HEK293 (cell line): ENCODE results near the gene TAPBPL.

Experiments used
- BCL11A ChIP-seq: fragments of 450-650 bp; formaldehyde crosslinking; IDR thresholded peaks from 2 replicates; pipeline ENCODE4 v1.5.1; 2016; ENCODE audit warnings: low read depth, missing biosample characterization, missing genetic modification characterization
- SP2 ChIP-seq: fragments of 450-650 bp; formaldehyde crosslinking; IDR thresholded peaks from 2 replicates; pipeline ENCODE4 v1.5.1; 2016; ENCODE audit warnings: missing biosample characterization, missing genetic modification characterization
- SP3 ChIP-seq: fragments of 450-650 bp; formaldehyde crosslinking; IDR thresholded peaks from 2 replicates; pipeline ENCODE4 v1.5.1; 2016; ENCODE audit warnings: missing biosample characterization, missing genetic modification characterization
- SP7 ChIP-seq: fragments of 450-650 bp; formaldehyde crosslinking; IDR thresholded peaks from 2 replicates; pipeline ENCODE4 v1.5.1; 2016; ENCODE audit warnings: missing biosample characterization, missing genetic modification characterization
- ZBTB8A ChIP-seq: fragments of 450-650 bp; formaldehyde crosslinking; IDR thresholded peaks from 2 replicates; pipeline ENCODE4 v1.5.1; 2016; ENCODE audit warnings: missing biosample characterization, missing genetic modification characterization
- ZNF274 ChIP-seq, 2 experiments: fragments of 200-500 bp in 1 of 2; fragments of 450-650 bp in 1 of 2; sonication (Bioruptor generic) in 1 of 2; formaldehyde crosslinking in 1 of 2; IDR thresholded peaks; 2 replicates each; pipeline versions ENCODE4 v1.5.1 to v1.6.1; 2014 to 2016; ENCODE audit warnings: borderline replicate concordance in 1 of 2, inconsistent platforms in 1 of 2, low read length in 1 of 2, missing biosample characterization in 1 of 2, missing genetic modification characterization in 1 of 2
- ZNF391 ChIP-seq: fragments of 450-650 bp; formaldehyde crosslinking; IDR thresholded peaks from 2 replicates; pipeline ENCODE4 v1.5.1; 2016; ENCODE audit warnings: low read depth, missing biosample characterization, missing genetic modification characterization, borderline replicate concordance
- ZNF426 ChIP-seq: fragments of 450-650 bp; formaldehyde crosslinking; IDR thresholded peaks from 2 replicates; pipeline ENCODE4 v1.5.1; 2017; ENCODE audit warnings: missing biosample characterization, missing genetic modification characterization, mild to moderate bottlenecking, inconsistent platforms, moderate library complexity
- ZNF544 ChIP-seq: fragments of 450-650 bp; formaldehyde crosslinking; IDR thresholded peaks from 2 replicates; pipeline ENCODE4 v1.5.0; 2017; ENCODE audit warnings: missing biosample characterization, missing genetic modification characterization
- ZNF549 ChIP-seq: fragments of 450-650 bp; IDR thresholded peaks from 2 replicates; pipeline ENCODE4 v1.5.1; 2018; ENCODE audit warnings: missing biosample characterization, missing genetic modification characterization, mild to moderate bottlenecking, inconsistent platforms, moderate library complexity
- ZNF610 ChIP-seq: fragments of 450-650 bp; formaldehyde crosslinking; IDR thresholded peaks from 2 replicates; pipeline ENCODE4 v1.5.1; 2016; ENCODE audit warnings: missing biosample characterization, missing genetic modification characterization, borderline replicate concordance
- ZNF658 ChIP-seq: fragments of 450-650 bp; formaldehyde crosslinking; IDR thresholded peaks from 2 replicates; pipeline ENCODE4; 2016; ENCODE audit warnings: missing biosample characterization, missing genetic modification characterization
- ZNF660 ChIP-seq: fragments of 450-650 bp; IDR thresholded peaks from 2 replicates; pipeline ENCODE4 v1.5.1; 2018; ENCODE audit warnings: missing biosample characterization, mild to moderate bottlenecking, missing genetic modification characterization
- ZNF843 ChIP-seq: fragments of 450-650 bp; formaldehyde crosslinking; IDR thresholded peaks from 2 replicates; pipeline ENCODE4 v1.5.1; 2016; ENCODE audit warnings: missing biosample characterization, missing genetic modification characterization
- TF ChIP-seq, protein P1 (sequence below): fragments of 450-650 bp; formaldehyde crosslinking; IDR thresholded peaks from 2 replicates; pipeline ENCODE4; 2016; ENCODE audit warnings: missing biosample characterization, missing genetic modification characterization
- TF ChIP-seq, protein P2 (sequence below): fragments of 450-650 bp; formaldehyde crosslinking; IDR thresholded peaks from 2 replicates; pipeline ENCODE4 v1.5.1; 2016; ENCODE audit warnings: missing biosample characterization, missing genetic modification characterization
- TF ChIP-seq, protein P3 (sequence below): fragments of 450-650 bp; formaldehyde crosslinking; IDR thresholded peaks from 2 replicates; pipeline ENCODE4 v1.5.1; 2016; ENCODE audit warnings: missing biosample characterization, missing genetic modification characterization
- TF ChIP-seq, protein P4 (sequence below): fragments of 450-650 bp; formaldehyde crosslinking; IDR thresholded peaks from 2 replicates; pipeline ENCODE4 v1.5.0; 2017; ENCODE audit warnings: missing biosample characterization, missing genetic modification characterization, borderline replicate concordance
- TF ChIP-seq, protein P5 (sequence below): fragments of 450-650 bp; formaldehyde crosslinking; IDR thresholded peaks from 2 replicates; pipeline ENCODE4 v1.5.1; 2016; ENCODE audit warnings: missing biosample characterization, missing genetic modification characterization
- TF ChIP-seq, protein P6 (sequence below): fragments of 450-650 bp; formaldehyde crosslinking; IDR thresholded peaks from 2 replicates; pipeline ENCODE4 v1.5.1; 2016; ENCODE audit warnings: missing biosample characterization, missing genetic modification characterization
- TF ChIP-seq, protein P7 (sequence below): fragments of 450-650 bp; formaldehyde crosslinking; IDR thresholded peaks from 2 replicates; pipeline ENCODE4 v1.5.1; 2017; ENCODE audit warnings: missing biosample characterization, missing genetic modification characterization
- TF ChIP-seq, protein P8 (sequence below): sonication (generic); formaldehyde crosslinking; IDR thresholded peaks from 2 replicates; pipeline ENCODE4 v1.8.1; 2022; ENCODE audit warnings: mild to moderate bottlenecking, moderate library complexity, missing genetic modification reagents

Gene TAPBPL

DNA sequence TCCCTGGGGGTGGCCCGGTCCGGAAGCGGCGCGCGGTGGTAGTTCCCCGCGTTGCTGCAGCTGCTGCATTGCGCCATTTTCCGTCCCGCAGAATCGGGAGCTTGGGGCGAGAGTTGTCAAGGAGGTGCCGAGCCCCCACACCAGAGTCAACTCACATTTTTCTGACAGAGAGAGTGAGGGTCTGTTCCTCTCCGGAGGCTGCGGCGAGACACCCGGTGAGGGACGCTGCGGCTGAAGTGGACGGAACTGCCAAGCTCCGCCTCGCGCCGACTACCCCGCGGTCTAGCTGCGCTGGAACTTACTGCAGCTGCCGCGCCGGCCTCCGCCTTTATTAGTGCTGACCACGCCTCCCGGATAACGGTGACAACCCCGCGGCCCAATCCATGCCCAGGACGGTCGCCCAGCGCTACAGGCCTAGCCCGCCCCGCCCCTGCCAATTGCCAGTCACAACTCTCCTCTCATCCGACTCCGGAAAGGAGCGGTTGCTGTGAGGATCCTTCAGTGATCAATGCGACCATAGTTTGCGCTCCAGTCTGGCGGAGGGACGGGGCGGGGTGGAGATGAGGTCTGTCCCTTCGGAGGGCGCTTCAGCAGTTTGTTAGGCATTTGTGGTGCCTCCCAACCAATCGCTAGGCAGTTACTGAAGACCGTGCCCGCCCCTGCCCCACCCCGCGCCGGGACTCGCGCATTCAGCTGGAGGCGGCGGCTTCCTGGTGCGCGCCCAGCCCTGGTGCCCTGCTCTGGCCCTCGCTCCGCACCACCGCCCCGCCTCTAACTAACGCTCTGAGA lies 18.7 kb downstream of the TAPBPL start, which contains the start of gene VAMP1 (continued):
- TF ChIP-seq, protein P1, sequence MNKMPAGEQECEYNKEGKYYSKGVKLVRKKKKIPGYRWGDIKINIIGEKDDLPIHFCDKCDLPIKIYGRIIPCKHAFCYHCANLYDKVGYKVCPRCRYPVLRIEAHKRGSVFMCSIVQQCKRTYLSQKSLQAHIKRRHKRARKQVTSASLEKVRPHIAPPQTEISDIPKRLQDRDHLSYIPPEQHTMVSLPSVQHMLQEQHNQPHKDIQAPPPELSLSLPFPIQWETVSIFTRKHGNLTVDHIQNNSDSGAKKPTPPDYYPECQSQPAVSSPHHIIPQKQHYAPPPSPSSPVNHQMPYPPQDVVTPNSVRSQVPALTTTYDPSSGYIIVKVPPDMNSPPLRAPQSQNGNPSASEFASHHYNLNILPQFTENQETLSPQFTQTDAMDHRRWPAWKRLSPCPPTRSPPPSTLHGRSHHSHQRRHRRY (tag by site-specific recombination): 0 out of 2 replicates have a peak, but pooled peaks have one; percentile 42
- TF ChIP-seq, protein P2, sequence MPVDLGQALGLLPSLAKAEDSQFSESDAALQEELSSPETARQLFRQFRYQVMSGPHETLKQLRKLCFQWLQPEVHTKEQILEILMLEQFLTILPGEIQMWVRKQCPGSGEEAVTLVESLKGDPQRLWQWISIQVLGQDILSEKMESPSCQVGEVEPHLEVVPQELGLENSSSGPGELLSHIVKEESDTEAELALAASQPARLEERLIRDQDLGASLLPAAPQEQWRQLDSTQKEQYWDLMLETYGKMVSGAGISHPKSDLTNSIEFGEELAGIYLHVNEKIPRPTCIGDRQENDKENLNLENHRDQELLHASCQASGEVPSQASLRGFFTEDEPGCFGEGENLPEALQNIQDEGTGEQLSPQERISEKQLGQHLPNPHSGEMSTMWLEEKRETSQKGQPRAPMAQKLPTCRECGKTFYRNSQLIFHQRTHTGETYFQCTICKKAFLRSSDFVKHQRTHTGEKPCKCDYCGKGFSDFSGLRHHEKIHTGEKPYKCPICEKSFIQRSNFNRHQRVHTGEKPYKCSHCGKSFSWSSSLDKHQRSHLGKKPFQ (tag by site-specific recombination): no peak
- TF ChIP-seq, protein P3, sequence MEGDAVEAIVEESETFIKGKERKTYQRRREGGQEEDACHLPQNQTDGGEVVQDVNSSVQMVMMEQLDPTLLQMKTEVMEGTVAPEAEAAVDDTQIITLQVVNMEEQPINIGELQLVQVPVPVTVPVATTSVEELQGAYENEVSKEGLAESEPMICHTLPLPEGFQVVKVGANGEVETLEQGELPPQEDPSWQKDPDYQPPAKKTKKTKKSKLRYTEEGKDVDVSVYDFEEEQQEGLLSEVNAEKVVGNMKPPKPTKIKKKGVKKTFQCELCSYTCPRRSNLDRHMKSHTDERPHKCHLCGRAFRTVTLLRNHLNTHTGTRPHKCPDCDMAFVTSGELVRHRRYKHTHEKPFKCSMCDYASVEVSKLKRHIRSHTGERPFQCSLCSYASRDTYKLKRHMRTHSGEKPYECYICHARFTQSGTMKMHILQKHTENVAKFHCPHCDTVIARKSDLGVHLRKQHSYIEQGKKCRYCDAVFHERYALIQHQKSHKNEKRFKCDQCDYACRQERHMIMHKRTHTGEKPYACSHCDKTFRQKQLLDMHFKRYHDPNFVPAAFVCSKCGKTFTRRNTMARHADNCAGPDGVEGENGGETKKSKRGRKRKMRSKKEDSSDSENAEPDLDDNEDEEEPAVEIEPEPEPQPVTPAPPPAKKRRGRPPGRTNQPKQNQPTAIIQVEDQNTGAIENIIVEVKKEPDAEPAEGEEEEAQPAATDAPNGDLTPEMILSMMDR (tag by site-specific recombination): peak; percentile 42
- no peak for TF ChIP-seq BCL11A
- TF ChIP-seq ZNF426 (tag by site-specific recombination): no peak
- TF ChIP-seq, protein P4, sequence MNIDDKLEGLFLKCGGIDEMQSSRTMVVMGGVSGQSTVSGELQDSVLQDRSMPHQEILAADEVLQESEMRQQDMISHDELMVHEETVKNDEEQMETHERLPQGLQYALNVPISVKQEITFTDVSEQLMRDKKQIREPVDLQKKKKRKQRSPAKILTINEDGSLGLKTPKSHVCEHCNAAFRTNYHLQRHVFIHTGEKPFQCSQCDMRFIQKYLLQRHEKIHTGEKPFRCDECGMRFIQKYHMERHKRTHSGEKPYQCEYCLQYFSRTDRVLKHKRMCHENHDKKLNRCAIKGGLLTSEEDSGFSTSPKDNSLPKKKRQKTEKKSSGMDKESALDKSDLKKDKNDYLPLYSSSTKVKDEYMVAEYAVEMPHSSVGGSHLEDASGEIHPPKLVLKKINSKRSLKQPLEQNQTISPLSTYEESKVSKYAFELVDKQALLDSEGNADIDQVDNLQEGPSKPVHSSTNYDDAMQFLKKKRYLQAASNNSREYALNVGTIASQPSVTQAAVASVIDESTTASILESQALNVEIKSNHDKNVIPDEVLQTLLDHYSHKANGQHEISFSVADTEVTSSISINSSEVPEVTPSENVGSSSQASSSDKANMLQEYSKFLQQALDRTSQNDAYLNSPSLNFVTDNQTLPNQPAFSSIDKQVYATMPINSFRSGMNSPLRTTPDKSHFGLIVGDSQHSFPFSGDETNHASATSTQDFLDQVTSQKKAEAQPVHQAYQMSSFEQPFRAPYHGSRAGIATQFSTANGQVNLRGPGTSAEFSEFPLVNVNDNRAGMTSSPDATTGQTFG (tag by site-specific recombination): no peak
- TF ChIP-seq ZNF610 (tag by site-specific recombination): peak; percentile 51; the same call in 1 of the 2 replicates
- peak; percentile 80 for TF ChIP-seq SP7 (tag by site-specific recombination)
- peak; percentile 84 for TF ChIP-seq ZBTB8A (tag by site-specific recombination)
- TF ChIP-seq, protein P5, sequence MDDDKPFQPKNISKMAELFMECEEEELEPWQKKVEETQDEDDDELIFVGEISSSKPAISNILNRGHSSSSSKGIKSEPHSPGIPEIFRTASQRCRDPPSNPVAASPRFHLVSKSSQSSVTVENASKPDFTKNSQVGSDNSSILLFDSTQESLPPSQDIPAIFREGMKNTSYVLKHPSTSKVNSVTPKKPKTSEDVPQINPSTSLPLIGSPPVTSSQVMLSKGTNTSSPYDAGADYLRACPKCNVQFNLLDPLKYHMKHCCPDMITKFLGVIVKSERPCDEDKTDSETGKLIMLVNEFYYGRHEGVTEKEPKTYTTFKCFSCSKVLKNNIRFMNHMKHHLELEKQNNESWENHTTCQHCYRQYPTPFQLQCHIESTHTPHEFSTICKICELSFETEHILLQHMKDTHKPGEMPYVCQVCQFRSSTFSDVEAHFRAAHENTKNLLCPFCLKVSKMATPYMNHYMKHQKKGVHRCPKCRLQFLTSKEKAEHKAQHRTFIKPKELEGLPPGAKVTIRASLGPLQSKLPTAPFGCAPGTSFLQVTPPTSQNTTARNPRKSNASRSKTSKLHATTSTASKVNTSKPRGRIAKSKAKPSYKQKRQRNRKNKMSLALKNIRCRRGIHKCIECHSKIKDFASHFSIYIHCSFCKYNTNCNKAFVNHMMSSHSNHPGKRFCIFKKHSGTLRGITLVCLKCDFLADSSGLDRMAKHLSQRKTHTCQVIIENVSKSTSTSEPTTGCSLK (tag by site-specific recombination): no peak
- no peak for TF ChIP-seq ZNF658 (tag by site-specific recombination)
- TF ChIP-seq ZNF391 (tag by site-specific recombination): peak; percentile 98
- peak; percentile 84 for TF ChIP-seq ZNF660 (tag by site-specific recombination)
- peak; percentile 93 for TF ChIP-seq SP3
- no peak for TF ChIP-seq ZNF544 (tag by site-specific recombination)
- TF ChIP-seq, protein P6, sequence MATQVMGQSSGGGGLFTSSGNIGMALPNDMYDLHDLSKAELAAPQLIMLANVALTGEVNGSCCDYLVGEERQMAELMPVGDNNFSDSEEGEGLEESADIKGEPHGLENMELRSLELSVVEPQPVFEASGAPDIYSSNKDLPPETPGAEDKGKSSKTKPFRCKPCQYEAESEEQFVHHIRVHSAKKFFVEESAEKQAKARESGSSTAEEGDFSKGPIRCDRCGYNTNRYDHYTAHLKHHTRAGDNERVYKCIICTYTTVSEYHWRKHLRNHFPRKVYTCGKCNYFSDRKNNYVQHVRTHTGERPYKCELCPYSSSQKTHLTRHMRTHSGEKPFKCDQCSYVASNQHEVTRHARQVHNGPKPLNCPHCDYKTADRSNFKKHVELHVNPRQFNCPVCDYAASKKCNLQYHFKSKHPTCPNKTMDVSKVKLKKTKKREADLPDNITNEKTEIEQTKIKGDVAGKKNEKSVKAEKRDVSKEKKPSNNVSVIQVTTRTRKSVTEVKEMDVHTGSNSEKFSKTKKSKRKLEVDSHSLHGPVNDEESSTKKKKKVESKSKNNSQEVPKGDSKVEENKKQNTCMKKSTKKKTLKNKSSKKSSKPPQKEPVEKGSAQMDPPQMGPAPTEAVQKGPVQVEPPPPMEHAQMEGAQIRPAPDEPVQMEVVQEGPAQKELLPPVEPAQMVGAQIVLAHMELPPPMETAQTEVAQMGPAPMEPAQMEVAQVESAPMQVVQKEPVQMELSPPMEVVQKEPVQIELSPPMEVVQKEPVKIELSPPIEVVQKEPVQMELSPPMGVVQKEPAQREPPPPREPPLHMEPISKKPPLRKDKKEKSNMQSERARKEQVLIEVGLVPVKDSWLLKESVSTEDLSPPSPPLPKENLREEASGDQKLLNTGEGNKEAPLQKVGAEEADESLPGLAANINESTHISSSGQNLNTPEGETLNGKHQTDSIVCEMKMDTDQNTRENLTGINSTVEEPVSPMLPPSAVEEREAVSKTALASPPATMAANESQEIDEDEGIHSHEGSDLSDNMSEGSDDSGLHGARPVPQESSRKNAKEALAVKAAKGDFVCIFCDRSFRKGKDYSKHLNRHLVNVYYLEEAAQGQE (tag by site-specific recombination): peak; percentile 50; the same call in 1 of the 2 replicates
- TF ChIP-seq, protein P7, sequence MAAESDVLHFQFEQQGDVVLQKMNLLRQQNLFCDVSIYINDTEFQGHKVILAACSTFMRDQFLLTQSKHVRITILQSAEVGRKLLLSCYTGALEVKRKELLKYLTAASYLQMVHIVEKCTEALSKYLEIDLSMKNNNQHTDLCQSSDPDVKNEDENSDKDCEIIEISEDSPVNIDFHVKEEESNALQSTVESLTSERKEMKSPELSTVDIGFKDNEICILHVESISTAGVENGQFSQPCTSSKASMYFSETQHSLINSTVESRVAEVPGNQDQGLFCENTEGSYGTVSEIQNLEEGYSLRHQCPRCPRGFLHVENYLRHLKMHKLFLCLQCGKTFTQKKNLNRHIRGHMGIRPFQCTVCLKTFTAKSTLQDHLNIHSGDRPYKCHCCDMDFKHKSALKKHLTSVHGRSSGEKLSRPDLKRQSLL (tag by site-specific recombination): no peak
- TF ChIP-seq, protein P8, sequence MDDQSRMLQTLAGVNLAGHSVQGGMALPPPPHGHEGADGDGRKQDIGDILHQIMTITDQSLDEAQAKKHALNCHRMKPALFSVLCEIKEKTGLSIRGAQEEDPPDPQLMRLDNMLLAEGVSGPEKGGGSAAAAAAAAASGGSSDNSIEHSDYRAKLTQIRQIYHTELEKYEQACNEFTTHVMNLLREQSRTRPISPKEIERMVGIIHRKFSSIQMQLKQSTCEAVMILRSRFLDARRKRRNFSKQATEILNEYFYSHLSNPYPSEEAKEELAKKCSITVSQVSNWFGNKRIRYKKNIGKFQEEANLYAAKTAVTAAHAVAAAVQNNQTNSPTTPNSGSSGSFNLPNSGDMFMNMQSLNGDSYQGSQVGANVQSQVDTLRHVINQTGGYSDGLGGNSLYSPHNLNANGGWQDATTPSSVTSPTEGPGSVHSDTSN (CRISPR knock-in tag): peak; percentile 78; the same call in 1 of the 2 replicates
- peak; percentile 98 for TF ChIP-seq SP2 (tag by site-specific recombination)
- no peak for TF ChIP-seq ZNF274 (IDR thresholded peaks at IDR 0.05; ENCODE audit: low read length)
- no peak for TF ChIP-seq ZNF274 (tag by site-specific recombination; IDR thresholded peaks at IDR 0.05; ENCODE audit: borderline replicate concordance)
- peak; percentile 56 for TF ChIP-seq ZNF843 (tag by site-specific recombination)
- no peak for TF ChIP-seq ZNF549 (tag by site-specific recombination)
